OCI-LY7 (cell line): Measurements from ENCODE around the gene NFATC1.

Experiments
- CTCF ChIP-seq: fragments of 200-600 bp; sonication (generic); conservative IDR thresholded peaks from 2 replicates; pipeline ENCODE4 v1.5.1; 2014; ENCODE audit warnings: mild to moderate bottlenecking, antibody characterized with exemption, low read length, moderate library complexity, mixed read lengths
- EZH2phosphoT487 ChIP-seq: fragments of 200-600 bp; sonication (generic); IDR thresholded peaks from 2 replicates; pipeline ENCODE4 v1.6.1; 2018; ENCODE audit warnings: low read depth, borderline replicate concordance, mild to moderate bottlenecking, mixed run types, antibody characterized with exemption, low read length, moderate library complexity, mixed read lengths

GRCh38 chr18:79578396-79579260 is 182.9 kb downstream of the NFATC1 start:
- no peak for TF ChIP-seq CTCF
- TF ChIP-seq EZH2phosphoT487: no peak
